GM19193 (cell line): ENCODE results near the gene RAD51B.

Source experiments
- POLR2A ChIP-seq: IDR thresholded peaks from 4 replicates; pipeline ENCODE4 v1.6.1; 2011; ENCODE audit not compliant: insufficient read depth, insufficient read length; ENCODE audit errors: extremely low read depth

Gene RAD51B

GRCh38 chr14:67820428-67820971 lies 921 bp downstream of the RAD51B start:
- TF ChIP-seq POLR2A: no peak

GRCh38 chr14:67821121-67821520 lies 1.5 kb downstream of the RAD51B start:
- TF ChIP-seq POLR2A: no peak

DNA sequence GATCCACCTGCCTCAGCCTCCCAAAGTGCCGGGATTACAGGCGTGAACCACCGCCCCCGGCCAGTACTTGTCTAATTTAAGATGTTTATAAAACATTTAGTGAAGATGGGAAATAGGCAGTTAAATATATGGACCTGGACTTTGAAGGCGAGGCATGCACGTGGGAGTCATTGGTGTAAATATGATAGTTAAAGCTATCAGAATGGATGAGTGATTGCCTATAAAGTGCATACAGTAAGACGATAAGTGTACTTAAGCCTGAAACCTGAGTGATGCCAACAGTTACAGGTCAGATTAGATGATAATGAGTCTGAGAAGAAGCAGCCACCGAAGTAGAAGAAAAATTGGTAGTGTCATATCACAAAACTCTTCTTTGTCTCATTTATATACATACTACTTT lies 11.5 kb downstream of the RAD51B start:
- TF ChIP-seq POLR2A: no peak

DNA sequence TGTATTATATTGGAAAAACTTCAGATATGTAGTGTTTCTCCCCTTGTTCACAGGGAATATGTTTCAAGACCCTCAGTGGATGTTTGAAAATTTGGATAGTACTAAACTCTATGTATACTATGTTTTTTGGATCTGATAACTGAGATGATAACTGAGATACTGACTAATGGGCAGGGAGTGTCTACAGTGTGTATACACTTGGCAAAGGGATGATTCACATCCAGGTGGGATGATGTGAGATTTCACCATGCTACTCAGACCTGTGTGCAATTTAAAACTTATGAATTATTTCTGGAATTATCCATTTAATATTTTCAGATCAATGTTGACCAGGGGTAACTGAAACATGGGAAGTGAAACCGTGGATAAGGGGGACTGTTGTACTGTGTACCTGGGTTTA lies 13.8 kb downstream of the RAD51B start:
- no peak for TF ChIP-seq POLR2A

DNA sequence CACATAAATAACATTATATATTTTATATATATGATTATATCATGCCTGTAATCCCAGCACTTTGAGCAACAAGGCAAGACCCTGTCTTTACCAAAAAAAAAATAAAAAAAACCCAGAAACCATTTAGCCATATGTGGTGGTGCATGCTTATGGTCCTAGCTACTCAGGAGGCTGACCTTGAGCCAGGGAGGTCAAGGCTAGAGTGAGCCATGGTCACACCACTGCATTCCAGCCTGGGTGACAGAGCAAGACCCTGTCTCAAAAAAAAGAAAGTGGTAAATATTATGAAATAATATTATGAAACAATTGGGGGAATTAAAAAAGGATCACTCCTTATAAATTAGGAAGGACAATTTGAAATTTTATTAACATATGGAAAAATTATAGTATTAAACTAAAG lies 16.0 kb downstream of the RAD51B start:
- TF ChIP-seq POLR2A: no peak

DNA sequence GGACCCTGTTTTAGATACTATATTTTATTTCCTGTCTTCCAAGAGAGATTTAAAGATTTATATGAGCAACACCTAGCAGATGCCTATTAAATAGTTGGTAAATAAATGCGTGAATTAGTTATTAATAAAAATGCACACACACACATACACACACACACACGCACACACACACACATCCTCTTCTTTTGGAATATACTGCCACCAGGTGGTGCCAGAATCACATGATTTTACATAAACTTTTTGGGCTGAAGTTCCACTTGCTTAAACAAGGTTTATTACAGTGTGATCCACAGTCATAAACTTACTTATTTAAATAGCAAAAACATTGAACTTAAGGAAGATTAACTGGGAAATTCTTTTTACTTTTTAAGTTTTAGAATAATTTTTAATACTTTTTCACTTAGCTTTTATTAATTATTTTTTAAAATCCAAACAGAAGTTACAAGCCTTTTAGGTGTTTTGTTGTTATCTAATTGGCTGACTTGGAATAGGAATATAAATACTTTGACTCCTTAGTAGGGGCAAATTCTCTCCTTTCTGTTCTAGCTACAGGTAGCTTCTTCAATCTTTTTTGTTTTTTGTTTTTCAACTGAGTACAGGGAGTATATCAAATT lies 17.5 kb downstream of the RAD51B start:
- TF ChIP-seq POLR2A: no peak

GRCh38 chr14:67846029-67846610 lies 26.5 kb downstream of the RAD51B start:
- TF ChIP-seq POLR2A: no peak

DNA sequence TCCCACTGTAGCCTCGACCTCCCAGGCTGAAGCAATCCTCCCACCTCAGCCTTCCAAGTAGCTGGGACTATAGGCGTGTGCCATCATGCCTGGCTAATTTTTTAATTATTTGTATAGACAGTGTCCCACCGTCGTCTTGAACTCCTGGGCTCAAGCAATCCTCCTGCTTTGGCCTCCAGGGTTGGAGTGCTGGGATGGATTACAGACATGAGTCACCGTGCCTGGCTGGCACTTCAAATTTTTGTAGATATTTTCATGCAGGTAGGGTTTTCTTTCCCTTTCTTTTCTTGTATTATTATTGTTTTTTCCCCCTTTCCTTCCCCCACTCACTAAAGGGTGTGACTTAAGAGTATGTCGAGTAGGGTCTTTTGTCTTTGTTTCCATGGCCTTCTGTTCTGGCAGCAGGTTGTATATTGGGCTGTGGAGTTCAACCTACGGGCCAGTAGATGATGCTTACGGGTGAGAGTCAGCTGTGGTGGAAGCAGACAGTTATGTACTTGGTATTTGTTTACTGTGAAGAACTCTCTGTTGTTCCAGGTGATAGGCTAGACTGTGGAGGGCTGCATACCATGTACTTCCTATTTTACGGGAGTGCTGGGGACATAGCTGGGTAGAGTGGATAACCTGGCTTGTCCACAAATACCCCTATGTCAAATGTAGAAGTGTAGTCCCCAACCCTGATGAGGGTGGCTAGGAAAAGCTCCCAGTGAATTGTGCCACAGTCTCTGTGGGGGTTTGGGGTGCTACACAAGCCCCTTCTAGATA lies 30.7 kb downstream of the RAD51B start:
- TF ChIP-seq POLR2A: no peak

- TF ChIP-seq POLR2A: no peak
Measured at GRCh38 chr14:67851785-67852410, 32.3 kb downstream of the RAD51B start.

DNA sequence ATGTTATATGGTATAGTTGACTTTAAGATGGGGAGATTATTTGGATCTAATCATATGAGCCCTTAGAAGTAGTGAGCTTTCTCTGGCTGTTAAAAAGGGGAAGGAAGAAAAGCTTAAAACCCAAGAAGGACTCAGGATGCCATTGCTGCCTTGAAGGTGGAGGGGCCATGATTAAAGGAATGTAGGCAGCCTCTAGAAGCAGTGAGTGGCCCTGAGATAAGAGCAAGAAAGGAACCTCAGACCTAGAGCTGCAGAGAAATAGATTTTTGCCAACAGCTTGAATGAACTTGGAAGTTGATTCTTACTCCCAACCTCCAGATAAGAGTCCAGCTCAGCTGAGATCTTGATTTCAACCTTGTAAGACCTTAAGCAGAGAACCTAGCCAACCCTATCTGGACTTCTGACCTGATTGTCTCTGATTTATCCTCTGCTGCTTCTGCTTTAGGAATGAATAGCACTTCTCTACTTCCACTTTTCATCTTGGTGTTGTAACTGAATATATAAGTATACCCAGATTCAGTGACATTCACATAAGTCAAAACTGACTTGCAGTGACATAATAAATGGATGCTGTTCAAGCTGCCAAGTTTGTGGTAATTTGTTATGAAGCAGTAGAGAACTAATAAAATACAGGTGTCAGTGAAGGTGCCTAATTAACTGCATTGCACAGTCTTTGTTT lies 33.5 kb downstream of the RAD51B start:
- no peak for TF ChIP-seq POLR2A

- TF ChIP-seq POLR2A: no peak
Measured at GRCh38 chr14:67853715-67854114, 34.1 kb downstream of the RAD51B start.

DNA sequence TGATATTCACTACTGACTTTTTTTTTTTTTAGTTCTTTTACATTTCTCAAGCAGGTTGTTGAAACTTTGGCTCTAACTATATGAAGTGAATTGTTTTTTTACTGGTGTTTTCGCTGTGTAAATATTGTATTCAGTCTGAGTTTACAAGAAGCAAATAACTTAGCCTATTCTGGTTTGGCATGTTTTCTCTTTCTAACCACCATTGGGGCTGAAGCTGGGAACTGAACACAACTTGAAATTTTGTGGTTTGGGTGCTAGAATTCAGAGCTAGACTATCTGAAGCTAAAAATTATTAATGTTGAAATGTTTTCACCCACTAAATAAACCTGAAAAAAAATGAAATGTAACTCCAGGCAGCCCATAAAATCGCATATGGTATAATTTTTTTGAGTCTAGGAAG lies 37.2 kb downstream of the RAD51B start:
- no peak for TF ChIP-seq POLR2A

GRCh38 chr14:67857778-67858350 lies 38.3 kb downstream of the RAD51B start:
- no peak for TF ChIP-seq POLR2A

GRCh38 chr14:67859169-67859749 lies 39.7 kb downstream of the RAD51B start:
- no peak for TF ChIP-seq POLR2A
